ENCODE results near the gene TLE3.

TLE3 gene

GRCh38 chr15:70039917-70040316 lies 57.8 kb downstream of the TLE3 start:
- Histone ChIP-seq H3K9me2 (replicated peaks; ENCODE audit: insufficient read depth, low read length) (no peaks in the 10 kb centered on the region), H3K4me2 (ENCODE audit: low read depth, low read length, poor library complexity, severe bottlenecking) (no peak overlapping the region), H4K20me1 (ENCODE audit: low read depth, low read length) (no peaks in the 10 kb centered on the region)

GRCh38 chr15:70038730-70039392 lies 58.9 kb downstream of the TLE3 start:
- Histone ChIP-seq H4K20me1 (ENCODE audit: low read depth, low read length) (no peaks in the 10 kb centered on the region), H3K9ac (ENCODE audit: low read length) (no peak overlapping the region), H3K36me3 (ENCODE audit: low read length) (no peaks in the 10 kb centered on the region), H3K9me2 (replicated peaks; ENCODE audit: insufficient read depth, low read length) (no peaks in the 10 kb centered on the region), H2AFZ (ENCODE audit: low read depth, low read length, severe bottlenecking) (no peak overlapping the region), H3F3A (ENCODE audit: insufficient read depth) (no peaks in the 10 kb centered on the region; the same call in 1 of the 2 replicates), H3K9me3 (ENCODE audit: insufficient read depth, low read length) (no peaks in the 10 kb centered on the region), H3K4me2 (ENCODE audit: low read depth, low read length, poor library complexity, severe bottlenecking) (no peak overlapping the region), H3K27me3 (ENCODE audit: low read length) (no peaks in the 10 kb centered on the region), H3K4me3 (ENCODE audit: insufficient read depth, low read length, poor library complexity, severe bottlenecking) (no peak overlapping the region), H3K79me2 (ENCODE audit: insufficient read depth, low read length) (no peaks in the 10 kb centered on the region), H3K27ac (ENCODE audit: low read depth, low read length) (no peak overlapping the region)
- TF ChIP-seq, protein P1, sequence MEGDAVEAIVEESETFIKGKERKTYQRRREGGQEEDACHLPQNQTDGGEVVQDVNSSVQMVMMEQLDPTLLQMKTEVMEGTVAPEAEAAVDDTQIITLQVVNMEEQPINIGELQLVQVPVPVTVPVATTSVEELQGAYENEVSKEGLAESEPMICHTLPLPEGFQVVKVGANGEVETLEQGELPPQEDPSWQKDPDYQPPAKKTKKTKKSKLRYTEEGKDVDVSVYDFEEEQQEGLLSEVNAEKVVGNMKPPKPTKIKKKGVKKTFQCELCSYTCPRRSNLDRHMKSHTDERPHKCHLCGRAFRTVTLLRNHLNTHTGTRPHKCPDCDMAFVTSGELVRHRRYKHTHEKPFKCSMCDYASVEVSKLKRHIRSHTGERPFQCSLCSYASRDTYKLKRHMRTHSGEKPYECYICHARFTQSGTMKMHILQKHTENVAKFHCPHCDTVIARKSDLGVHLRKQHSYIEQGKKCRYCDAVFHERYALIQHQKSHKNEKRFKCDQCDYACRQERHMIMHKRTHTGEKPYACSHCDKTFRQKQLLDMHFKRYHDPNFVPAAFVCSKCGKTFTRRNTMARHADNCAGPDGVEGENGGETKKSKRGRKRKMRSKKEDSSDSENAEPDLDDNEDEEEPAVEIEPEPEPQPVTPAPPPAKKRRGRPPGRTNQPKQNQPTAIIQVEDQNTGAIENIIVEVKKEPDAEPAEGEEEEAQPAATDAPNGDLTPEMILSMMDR (IDR thresholded peaks at IDR 0.05; ENCODE audit: insufficient read depth, low read length, poor library complexity, severe bottlenecking), result no peak
- TF ChIP-seq EZH2phosphoT487 (conservative IDR thresholded peaks at IDR 0.05; ENCODE audit: low read length), result no peak

More at GRCh38 chr15:70039917-70040316, 57.8 kb downstream of the TLE3 start:
- no peaks in the 10 kb centered on the region for H3K79me2 ChIP-seq (ENCODE audit: insufficient read depth, low read length)
- H3K36me3 ChIP-seq (ENCODE audit: low read length), result no peaks in the 10 kb centered on the region
- no peak overlapping the region for H3K4me3 ChIP-seq (ENCODE audit: insufficient read depth, low read length, poor library complexity, severe bottlenecking)
- no peak overlapping the region for H2AFZ ChIP-seq (ENCODE audit: low read depth, low read length, severe bottlenecking)
- no peaks in the 10 kb centered on the region; the same call in 1 of the 2 replicates for H3F3A ChIP-seq (ENCODE audit: insufficient read depth)
- TF ChIP-seq, protein P1 (IDR thresholded peaks at IDR 0.05; ENCODE audit: insufficient read depth, low read length, poor library complexity, severe bottlenecking), result no peak
- no peak for TF ChIP-seq EZH2phosphoT487 (conservative IDR thresholded peaks at IDR 0.05; ENCODE audit: low read length)
- no peak overlapping the region for H3K27ac ChIP-seq (ENCODE audit: low read depth, low read length)
- no peaks in the 10 kb centered on the region for H3K9me3 ChIP-seq (ENCODE audit: insufficient read depth, low read length)
- no peaks in the 10 kb centered on the region for H3K27me3 ChIP-seq (ENCODE audit: low read length)
- no peak overlapping the region for H3K9ac ChIP-seq (ENCODE audit: low read length)

DNA sequence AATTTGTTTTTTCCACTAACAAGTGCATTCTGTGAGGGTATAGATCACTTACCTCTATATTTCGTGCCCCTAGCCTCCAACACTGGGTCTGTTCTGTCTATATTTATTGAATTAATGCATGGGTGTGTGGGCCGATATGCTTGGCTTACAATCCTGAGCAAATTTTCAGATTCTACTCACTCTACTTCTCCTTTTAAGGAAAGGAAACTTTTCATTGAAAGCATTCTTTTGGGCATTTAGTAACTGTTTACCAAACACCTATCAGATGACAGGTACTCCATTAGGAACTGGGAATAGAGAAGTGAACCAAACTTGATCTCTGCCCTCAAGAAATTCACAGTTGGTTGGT lies 60.5 kb downstream of the TLE3 start:
- H3K4me2 ChIP-seq (ENCODE audit: low read depth, low read length, poor library complexity, severe bottlenecking), result peak overlapping the region; percentile 21

More for the DNA sequence above, 60.5 kb downstream of the TLE3 start:
- Histone ChIP-seq H3K36me3 (ENCODE audit: low read length) (no peaks in the 10 kb centered on the region), H3K79me2 (ENCODE audit: insufficient read depth, low read length) (no peaks in the 10 kb centered on the region), H2AFZ (ENCODE audit: low read depth, low read length, severe bottlenecking) (no peak overlapping the region), H3K27me3 (ENCODE audit: low read length) (no peaks in the 10 kb centered on the region), H4K20me1 (ENCODE audit: low read depth, low read length) (no peaks in the 10 kb centered on the region), H3K27ac (ENCODE audit: low read depth, low read length) (no peak overlapping the region), H3K9ac (ENCODE audit: low read length) (no peak overlapping the region), H3K4me3 (ENCODE audit: insufficient read depth, low read length, poor library complexity, severe bottlenecking) (no peak overlapping the region), H3F3A (ENCODE audit: insufficient read depth) (no peaks in the 10 kb centered on the region; the same call in 1 of the 2 replicates), H3K9me3 (ENCODE audit: insufficient read depth, low read length) (no peaks in the 10 kb centered on the region), H3K9me2 (replicated peaks; ENCODE audit: insufficient read depth, low read length) (no peaks in the 10 kb centered on the region)
- TF ChIP-seq, protein P1 (IDR thresholded peaks at IDR 0.05; ENCODE audit: insufficient read depth, low read length, poor library complexity, severe bottlenecking), result no peak
- no peak for TF ChIP-seq EZH2phosphoT487 (conservative IDR thresholded peaks at IDR 0.05; ENCODE audit: low read length)
